Caki2 (cell line): Measurements from ENCODE around the gene IQCE. TPM values are rescaled to one million over a fixed set of nuclear protein-coding genes. Genes with fewer than 3 reads are reported as not detected.

ENCODE experiments used
- DNase-seq: peaks from one replicate; pipeline ENCODE4 v3.0.0-alpha.2; 2015; ENCODE audit warnings: low read depth
- in situ Hi-C: cut with HindIII; loops from 2 replicates; pipeline ENCODE4 v1.10.0; 2016; ENCODE audit warnings: low sequenced_read_pairs, low pct_unique_long_range_greater_than_20kb, mixed read lengths
- total RNA-seq: library from RNA; depleted of rRNA; stranded (reverse); fragments of >200 nt; shearing (Covaris generic); gene quantifications from 2 replicates; pipeline ENCODE4 v1.2.3, GENCODE V29; 2014; ENCODE audit warnings: low replicate concordance

The IQCE gene
- total RNA-seq, 1 experiment from 2014 or later: 32.5 TPM

GRCh38 chr7:2616387-2617324 lies 57.9 kb downstream of the IQCE start:
- no peak for DNase-seq
- in situ Hi-C loops: no loop called here

GRCh38 chr7:2617325-2617905 lies 58.6 kb downstream of the IQCE start:
- no peak for DNase-seq
- in situ Hi-C loops: no loop called here

GRCh38 chr7:2619116-2619515 lies 60.3 kb downstream of the IQCE start:
- DNase-seq: no peak
- in situ Hi-C loops: no loop called here

GRCh38 chr7:2621061-2621828 lies 62.5 kb downstream of the IQCE start:
- in situ Hi-C loops: no loop called here
- no peak for DNase-seq

- in situ Hi-C loops: no loop called here
- no peak for DNase-seq
Measured at GRCh38 chr7:2621948-2622640, 63.3 kb downstream of the IQCE start.

GRCh38 chr7:2622869-2623697 lies 64.3 kb downstream of the IQCE start:
- DNase-seq: no peak
- in situ Hi-C loops: no loop called here

- DNase-seq: no peak
- in situ Hi-C loops: no loop called here
Measured at GRCh38 chr7:2623698-2624014, 64.9 kb downstream of the IQCE start.

GRCh38 chr7:2624293-2624886 lies 65.6 kb downstream of the IQCE start:
- DNase-seq: no peak

GRCh38 chr7:2626498-2627117 lies 67.8 kb downstream of the IQCE start:
- no peak for DNase-seq
- in situ Hi-C loops: no loop called here

More at GRCh38 chr7:2624293-2624886, 65.6 kb downstream of the IQCE start:
- in situ Hi-C loops: no loop called here

- in situ Hi-C loops: no loop called here
- DNase-seq: no peak
Measured at GRCh38 chr7:2627258-2628129, 68.7 kb downstream of the IQCE start.

- no peak for DNase-seq
- in situ Hi-C loops: no loop called here
Measured at GRCh38 chr7:2628130-2628482, 69.3 kb downstream of the IQCE start.

GRCh38 chr7:2628891-2629290 lies 70.1 kb downstream of the IQCE start:
- in situ Hi-C loops: no loop called here
- DNase-seq: no peak

- peak; percentile 22 for DNase-seq
- in situ Hi-C loops: no loop called here
Measured at GRCh38 chr7:2629746-2630681, 71.2 kb downstream of the IQCE start.

GRCh38 chr7:2631946-2632732 lies 73.4 kb downstream of the IQCE start, which contains the start of gene TTYH3:
TTYH3 (plus strand) TSS chr7:2631986; CDS start chr7:2632156, 170 bp downstream.
- in situ Hi-C loops: no loop called here
- DNase-seq: peak; percentile 19
